Measurements from ENCODE around the gene OR52L1.
"Not testable (repeated sequence)": the region's sequence is repeated elsewhere in the genome, so short reads cannot be mapped to it uniquely, and the experiment has no call there.

Gene OR52L1

DNA sequence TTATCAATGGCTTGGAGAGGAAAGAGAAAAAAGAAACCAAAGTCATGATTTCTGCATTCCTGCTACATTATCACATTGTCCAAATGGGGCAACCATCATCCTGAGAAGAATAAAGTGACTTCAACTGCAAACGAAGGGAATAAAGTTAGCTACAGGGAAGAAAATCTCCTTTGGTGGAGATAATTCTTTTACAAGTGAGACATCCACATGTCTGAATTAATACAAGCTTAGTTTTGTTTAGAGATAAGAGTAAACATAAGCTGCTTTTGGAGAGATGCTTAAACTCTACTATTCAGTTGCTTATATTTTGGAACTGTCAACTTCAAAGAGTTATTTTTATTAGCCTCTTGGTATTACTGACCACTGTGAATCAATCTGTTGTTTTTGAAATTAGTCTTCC, at the start of gene OR52L1:
OR52L1 (minus strand) TSS at position 101 of the 400 bp plus-strand sequence; CDS start at position 46, 55 bp downstream.
- no peak for FAIRE-seq

DNA sequence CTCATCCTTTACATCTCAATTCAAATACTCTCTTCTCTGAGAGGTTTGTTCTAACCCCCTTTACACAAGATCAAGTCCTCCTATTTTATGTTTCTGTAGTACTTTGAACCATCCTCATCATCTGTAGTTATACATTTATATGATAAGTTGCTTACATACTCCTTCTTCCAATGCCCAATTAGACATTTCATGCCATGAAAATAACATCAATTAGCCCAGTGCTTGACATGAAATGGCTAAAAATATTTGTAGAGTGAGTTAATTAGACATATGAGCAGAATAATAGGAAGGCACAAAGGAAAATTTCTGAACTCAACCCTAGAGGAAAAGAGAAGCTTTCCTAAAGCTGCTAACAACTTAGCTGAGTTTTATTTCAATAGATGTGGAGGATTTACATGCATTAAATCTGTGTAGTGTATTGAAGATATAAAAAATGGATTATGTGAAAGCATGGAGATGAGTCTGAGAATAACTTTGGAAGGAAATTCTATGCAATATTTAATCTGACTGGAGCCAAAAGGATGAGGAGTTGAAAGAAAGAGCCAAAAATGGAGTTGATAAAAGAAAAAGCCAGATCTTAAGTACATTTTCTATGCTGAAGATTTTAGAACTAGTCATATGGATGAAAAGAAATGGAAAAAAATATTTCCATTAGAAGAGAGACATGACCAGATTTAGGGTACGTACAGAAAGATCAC, 44.1 kb upstream of the OR52L1 start, which contains the start of gene OR56A1:
OR56A1 (minus strand) TSS at position 51 of the 698 bp plus-strand sequence. CDS start 3,066 bp downstream, outside the sequence.
- FAIRE-seq, result no peak

DNA sequence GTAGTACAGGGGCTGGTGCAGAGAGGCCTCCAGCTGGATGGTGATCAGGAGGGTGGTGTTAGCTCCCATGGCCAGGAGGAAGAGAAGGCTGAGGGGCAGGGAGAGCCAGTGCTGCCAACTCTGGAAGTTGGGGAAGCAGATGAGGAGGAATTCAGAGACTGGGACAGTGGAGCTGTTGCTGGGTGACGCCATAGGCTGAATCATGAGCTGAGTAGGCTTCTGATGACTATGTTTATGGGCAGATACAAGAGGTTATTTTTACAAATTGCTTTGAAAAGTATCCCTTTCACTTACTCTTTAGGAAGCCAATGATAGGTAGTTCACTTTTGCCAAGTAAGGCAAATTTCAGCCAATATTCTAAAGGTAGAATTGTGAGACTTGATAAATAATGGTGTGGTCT, 40.7 kb upstream of the OR52L1 start:
- no peak for FAIRE-seq

DNA sequence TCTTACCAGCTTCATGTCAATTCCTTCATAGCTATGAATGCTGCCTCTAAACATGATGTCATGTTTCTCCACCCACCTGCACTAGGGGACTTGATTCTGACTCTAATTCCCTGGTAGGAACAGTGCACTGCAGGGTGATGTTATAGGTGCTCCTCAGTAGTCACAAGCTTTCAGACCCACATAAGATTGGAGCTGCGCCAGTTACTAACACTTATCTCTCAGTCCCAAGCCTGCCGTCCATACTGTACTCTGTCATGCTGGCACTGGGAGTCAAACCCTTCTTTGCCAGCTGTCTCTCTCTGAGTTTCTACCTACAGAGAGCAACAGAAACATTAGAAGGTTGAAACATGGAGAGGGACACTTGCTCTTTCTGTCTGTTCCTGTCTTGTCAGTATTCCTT, 38.3 kb upstream of the OR52L1 start:
- FAIRE-seq, result no peak

DNA sequence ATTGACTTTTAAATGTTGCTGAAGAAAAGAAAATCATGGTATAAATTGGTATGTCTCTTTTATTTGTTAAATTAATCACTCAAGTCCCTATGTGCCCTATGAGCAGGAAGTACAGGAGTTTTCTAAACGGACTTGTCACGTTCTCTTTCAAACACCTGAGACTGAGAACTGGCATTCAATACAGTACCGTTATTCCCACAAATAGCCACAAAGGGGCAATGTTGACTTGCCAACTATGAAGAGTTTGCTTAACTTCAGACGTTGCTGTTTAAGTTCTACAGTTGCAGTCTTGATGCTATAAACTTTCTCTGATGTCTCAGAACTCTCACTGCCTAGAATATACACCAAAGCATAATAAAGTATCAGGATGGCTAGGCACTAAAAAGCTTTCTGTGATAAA, 36.2 kb upstream of the OR52L1 start:
- no peak for FAIRE-seq

DNA sequence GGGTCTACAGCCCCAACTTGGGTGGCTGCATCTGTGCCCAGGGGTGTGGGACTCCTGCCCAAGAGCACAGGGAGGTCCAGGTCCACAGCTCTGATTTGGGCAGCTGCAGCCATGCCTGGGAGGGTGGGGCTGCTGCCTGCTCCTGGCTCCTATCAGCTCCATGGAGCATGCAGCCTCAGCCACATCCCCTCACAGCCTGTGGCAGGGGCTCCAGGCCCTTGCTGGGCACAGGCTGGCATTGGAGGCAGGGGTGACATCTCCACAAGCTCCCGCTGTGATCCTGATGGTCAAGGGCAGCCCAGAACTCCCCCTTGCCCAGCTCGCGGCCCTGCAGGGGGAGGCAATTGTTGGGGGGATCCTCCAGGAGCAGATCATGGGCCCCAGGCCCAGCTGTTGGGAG, 26.3 kb upstream of the OR52L1 start:
- no peak for FAIRE-seq

DNA sequence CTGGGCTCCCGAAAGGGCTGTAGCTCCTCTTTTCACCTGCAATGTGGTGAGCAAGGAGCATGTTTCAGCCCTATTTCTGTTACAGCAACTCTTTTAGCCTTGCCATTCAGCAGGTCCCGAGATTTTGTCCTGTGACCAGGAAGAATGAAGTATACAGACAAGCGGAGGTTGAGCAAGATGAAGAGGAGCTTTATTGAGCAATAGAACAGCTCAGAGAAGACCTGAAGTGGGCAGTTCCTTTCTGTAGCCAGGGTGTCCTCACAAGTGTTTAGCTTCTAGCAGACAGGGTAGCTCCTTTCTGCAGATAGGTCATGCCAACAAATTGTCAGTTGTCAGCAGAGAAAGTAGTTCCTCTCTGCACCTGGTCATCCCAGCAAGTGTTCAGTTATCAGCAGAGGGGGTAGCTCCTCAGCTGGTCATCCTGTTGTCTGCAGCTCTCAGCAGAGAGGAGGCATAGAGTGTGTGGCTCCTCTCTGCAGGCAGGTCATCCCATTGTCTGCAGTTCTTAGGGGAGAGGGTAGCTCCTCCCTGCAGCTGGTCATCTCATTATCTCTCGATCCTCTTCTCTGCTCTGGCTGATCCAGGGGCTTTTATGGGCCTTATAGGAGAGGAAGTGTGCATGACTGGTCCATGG, 25.4 kb upstream of the OR52L1 start:
- no peak for FAIRE-seq

DNA sequence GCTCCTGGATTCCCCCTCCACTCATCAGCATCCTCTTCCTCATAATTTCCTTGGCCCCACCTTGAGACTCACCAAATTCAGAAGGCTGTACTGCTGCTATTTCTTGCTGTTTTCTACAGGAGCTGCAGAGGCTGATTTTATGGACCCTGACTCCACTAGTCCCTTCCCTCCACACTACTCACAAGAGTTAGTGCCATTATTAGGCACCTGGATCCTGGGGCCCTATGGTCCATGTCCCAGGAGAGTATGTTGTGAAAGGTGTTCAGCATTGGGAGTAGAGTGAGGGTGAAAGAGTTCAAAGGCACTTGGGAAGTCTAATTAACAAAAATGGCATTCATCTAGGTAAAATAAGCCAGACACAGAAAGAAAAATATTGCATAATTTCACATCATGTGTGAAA, 20.1 kb upstream of the OR52L1 start, which contains the start of gene OR56A4:
OR56A4 (minus strand) TSS at position 101 of the 400 bp plus-strand sequence. CDS start 3,954 bp downstream, outside the sequence.
- no peak for FAIRE-seq

DNA sequence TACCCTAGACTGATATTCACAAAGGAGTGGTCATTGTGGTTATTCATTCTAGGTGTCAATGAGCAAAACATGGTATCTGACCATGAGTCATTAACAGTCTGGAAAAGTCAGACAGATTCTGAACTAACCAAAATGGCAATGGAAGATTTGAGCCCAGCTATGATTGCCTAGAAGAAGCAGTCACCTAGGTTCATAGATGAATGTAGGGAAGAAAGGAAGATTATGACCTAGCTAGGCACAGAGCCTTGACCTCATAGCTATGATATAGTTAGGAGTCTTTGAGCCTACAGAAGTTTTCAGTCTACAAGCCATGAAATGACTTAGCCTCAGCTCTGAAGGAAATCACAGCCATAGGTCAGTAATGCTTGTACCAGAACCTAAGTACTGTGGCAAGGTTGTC, 19.6 kb upstream of the OR52L1 start:
- no peak for FAIRE-seq

DNA sequence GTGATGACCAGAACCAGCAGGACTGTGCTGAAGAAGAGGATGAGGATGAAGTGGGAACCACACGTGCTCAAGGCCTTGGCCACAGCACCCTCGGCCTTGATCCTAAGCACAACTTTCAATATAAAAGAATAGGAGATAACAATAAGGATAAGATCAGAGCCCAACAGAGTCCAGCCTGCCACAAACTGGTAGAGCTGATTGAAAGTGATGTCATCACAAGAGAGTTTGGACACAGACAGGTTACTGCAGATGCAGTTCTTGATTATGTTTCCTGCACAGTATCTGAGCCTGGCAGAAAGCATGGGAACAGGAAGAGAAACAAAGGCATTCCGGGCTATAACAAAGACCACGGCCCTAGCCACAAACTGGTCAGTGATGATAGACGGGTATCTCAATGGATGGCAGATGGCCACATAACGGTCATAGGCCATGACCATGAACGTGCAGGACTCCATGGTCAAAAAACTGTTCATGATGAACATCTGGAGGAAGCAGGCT, 15.5 kb upstream of the OR52L1 start:
- no peak for FAIRE-seq

DNA sequence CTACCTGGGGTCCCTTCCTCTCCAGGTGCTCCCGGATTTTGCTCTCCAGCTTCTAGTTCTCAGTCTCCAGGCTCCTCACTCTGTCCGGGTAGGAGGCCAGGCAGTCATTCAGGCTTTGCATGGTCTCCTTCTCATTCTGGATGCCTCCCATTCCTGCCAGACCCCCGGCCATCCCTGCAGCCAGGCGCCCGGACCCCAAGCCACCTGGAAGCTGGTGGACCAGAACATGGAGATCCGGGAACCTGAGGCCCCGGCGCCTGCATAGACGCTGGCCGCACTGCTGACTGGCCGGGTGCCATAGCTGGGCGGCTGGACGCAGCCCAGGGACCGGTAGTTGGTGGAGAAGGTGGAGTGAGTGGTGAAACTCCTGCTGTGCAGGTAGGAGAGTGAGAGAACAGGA, 8.0 kb upstream of the OR52L1 start:
- no peak for FAIRE-seq

DNA sequence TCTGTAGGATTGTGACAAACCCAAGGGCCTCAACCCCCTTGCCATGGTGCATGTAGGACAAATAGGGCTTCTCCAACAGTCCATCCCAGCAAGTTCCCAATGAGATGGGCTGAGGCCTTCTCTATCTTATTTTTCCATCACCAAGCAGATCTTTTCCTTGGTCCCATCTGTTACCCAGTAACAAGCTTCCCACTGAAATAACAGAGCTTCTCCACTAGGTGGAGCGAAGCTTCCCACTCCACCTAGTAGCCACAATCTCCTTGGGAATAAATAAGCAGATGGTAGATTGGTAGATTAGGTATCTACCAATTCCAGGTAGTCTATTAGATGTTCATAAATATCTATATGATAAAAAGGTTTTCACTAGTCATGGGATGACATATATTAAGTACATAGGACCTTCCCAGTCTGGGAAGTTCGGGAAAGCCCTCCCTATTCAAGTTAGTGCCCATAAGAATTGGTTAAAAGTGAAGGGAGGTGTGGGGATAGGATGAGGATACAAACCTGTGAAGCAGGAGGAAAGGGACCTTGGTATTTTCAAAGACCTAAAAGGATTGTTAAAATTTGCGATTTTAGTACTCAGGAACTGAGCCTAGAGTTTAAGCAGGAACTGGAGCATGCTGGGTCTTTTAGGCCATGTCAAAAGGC, 5.9 kb upstream of the OR52L1 start:
- no peak for FAIRE-seq

DNA sequence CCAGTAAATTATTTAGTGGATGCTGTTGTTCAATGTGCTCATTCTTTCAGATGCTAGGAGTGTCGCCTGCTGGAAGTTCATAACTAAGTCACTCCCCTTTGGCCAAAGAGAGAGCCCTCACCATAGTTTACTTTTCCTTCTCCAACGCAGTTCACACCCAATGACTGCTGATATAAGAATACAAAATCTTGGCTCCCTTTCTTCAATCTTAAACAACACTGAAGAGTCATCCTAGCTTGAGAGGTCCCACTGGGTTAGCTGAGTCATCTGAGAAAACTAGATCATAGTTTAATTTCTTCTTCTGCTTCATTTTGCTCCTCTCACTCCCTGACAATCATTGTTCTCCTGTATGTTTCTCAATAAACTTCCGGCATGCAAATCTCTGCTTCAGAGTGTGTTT, 5.4 kb upstream of the OR52L1 start:
- no peak for FAIRE-seq

DNA sequence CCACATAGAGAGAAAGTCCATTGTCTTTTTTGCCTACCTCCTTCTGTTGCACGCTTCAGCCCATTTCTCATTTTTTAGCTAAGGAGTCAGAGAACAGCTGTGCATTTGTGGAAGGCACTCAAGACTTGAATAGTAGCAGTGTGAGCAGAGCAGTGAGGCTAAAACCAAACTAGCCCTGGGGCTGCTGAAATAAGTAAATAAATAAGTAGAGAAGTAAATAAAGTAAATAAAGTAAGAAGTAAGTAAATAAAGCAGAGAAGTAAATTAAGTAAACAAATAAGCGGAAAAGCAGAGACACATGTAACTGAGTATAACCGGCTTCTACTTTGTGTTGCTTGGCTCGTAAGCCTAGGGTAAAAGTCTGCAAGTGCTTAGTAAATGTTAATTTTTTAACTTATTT, 2.4 kb upstream of the OR52L1 start:
- FAIRE-seq, result no peak

DNA sequence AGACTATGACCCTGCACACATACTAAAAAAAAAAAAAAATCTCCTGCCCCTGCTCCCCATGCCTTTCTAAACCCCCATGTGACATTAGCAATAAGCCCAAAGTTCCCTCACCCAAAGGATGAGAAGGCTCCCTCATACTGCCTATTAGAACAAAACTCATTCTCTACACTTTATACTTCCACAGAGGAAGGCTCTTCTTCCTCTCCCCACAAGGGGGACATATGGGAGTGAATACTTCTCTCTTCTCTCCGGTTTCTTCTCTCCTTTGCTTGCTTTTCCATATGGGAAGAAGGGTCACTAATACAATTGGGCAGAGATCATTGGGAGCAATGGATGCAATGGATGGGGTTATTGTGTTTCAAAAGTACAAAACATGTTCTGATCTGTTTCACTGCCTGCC, 3.3 kb downstream of the OR52L1 start:
- no peak for FAIRE-seq

DNA sequence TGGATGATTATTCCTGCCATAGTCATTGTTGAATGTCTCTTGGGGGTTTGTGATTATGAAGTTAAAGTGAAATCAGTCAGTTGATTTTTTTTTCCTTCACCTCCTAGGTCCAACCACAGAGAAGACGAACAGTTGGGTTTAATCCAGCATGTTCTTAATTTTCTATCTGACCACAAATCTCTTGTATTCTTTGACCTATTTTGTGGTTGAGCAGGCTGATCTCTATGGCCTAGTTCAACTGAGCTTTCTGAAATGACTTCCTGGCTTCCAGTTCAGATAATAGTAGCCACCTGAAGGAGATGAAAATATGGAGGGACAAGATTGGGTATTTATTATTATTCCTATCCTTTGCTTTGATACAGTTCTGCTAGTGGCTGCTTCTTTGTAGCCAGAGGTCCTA, 13.3 kb downstream of the OR52L1 start:
- FAIRE-seq, result no peak

DNA sequence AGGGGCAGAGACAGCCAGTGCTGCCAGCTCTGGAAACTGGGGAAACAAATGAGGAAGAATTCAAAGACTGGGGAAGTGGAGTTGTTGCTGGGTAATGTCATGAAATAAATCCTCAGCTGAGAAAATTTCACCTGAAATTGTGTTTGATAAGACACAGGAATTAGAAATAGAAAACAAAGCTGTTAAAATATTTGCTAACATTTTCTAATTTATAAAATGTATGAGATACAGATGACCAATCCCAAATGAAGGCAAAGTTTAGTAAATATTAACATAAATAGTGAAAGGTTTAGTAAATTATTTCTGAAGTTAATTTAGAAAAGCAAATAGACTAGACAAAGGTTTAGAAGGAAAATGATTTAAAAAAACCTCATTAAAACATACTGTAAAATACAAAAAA, 18.4 kb downstream of the OR52L1 start, which contains the start of gene OR56A5:
OR56A5 (minus strand) TSS at position 101 of the 400 bp plus-strand sequence; CDS start at position 101, 0 bp downstream.
- no peak for FAIRE-seq

DNA sequence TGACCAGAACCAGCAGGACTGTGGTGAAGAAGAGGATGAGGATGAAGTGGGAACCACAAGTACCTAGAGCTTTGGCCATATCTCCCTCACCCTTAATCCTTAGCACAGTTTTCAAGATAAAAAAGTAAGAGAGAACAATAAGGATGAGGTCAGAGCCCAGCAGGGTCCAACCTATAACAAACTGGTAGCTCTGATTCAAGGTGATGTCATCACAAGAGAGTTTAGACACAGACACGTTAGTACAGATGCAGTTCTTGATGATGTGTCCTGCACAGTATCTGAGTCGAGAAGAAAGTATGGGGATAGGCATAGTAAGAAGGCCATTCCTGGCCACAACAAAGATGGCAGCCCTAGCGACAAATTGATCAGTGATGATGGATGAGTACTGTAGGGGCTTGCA, 19.1 kb downstream of the OR52L1 start:
- FAIRE-seq, result no peak

DNA sequence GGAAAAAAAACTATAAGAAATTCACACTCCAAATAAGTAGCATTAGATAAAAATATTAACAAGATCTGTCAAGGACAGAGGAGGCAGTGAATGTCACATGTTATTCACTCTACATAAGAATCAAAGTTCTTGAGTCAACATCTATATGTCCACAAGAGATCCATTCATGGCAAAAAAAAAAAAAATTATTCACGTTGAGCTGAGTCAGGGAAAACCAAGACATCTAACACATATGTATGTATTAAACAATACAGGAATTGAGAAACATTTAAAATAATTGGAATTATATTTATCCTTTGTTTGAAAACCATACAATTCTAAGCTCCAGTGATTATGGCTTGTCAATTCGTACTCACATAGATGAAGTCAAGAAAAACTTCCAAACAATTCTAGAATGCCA, 19.8 kb downstream of the OR52L1 start:
- no peak for FAIRE-seq

DNA sequence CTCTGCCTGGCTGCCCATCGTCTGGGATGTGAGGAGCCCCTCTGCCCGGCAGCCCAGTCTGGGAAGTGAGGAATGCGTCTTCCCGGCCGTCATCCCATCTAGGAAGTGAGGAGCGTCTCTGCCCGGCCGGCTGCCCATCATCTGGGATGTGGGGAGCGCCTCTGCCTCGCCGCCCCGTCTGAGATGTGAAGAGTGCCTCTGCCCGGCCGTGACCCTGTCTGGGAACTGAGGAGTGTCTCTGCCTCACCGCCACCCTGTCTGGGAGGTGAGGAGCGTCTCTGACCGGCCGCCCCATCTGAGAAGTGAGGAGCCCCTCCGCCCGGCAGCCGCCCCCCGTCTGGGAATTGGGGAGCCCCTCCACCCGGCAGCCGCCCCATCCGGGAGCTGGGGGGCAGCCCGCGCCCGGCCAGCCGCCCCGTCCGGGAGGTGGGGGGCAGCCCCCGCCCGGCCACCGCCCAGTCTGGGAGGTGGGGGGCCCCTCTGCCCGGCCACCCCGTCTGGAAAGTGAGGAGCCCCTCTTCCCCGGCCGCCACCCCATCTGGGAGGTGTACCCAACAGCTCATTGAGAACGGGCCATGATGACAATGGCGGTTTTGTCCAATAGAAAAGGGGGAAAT, 26.0 kb downstream of the OR52L1 start:
- FAIRE-seq, result not testable (repeated sequence)

DNA sequence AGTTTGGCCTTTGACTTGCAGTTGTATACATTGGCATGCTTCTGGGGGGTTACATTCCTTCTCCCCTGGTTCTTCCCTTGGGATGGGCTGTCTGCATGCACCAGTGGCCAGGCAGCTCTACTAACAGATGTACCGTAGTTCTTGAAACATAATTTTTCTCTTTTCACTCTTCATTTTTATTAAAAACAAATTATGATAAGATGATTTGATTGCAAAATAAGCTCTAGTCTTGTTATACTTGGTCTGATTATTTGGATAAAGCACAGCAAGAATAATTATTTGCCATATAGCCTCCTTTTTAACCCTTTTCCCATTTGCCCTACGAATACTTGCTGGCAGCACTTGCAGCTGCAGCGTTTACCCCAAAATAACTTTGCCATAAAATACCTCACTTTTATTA, 31.2 kb downstream of the OR52L1 start:
- no peak for FAIRE-seq

DNA sequence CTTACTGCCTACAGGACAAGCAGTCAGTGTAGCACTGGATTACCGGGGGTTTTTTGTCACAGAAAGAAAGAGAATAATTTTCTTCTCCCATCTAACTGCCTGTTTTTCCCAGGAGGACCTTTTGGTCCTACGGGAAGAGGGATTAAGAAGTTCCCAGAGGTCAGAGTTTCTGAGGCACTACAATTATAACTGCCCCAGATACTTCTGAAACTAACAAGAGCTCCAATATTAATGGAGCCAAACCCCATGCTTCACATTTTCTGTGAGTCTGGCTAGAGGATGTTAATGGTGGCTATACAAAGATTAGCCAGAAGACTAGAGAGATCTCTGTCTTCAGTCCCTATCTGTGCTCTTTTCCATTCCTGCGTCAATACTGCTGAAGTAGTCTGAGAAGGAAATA, 44.8 kb downstream of the OR52L1 start, which contains the start of gene OR56A3:
OR56A3 (plus strand) TSS at position 301 of the 400 bp plus-strand sequence. CDS start 5,096 bp downstream, outside the sequence.
- FAIRE-seq, result no peak

DNA sequence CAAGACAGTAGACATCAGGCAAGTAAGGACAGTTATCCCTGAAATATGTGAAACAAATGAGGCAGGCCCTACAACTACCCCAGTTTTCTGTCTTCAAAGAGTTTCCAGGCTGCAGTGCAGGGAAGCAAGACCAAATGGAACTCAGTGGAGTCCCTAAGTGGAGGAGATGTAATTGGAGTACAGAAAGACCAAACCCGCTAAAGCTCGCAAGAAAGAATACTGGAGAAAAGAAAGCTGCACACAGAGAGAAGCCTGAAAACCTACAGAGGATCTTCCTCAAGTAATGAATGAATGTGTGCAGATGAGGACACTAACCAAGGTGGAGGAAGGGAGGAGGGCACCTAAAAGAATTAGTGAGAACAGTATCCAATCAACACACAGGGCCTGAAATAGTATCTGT, 46.0 kb downstream of the OR52L1 start:
- no peak for FAIRE-seq

Measured in TTC549 (cell line).